ENCODE results near the gene RPL23. TPM values are rescaled to one million over a fixed set of nuclear protein-coding genes. Genes with fewer than 3 reads are reported as not detected.

RPL23 gene
- polyA plus RNA-seq, 1 experiment: 1,440 TPM

GRCh38 chr17:38852771-38853291 lies 690 bp downstream of the RPL23 start:
- CTCF ChIA-PET: interaction anchor here (1.4 to 1.5 kb wide), 2 partner anchors 16 to 24 kb away, joined by 3 to 4 read pairs; partner anchors contain the start of gene LASP1
- Histone ChIP-seq H3K4me3 (ENCODE audit: low read depth, low read length) (peak overlapping the region; percentile 61), H3K36me3 (ENCODE audit: control insufficient read depth, insufficient read depth, low read length) (peaks cover 6% of the 10 kb centered on the region), H3K27me3 (ENCODE audit: control insufficient read depth, insufficient read depth, low read length) (no peaks in the 10 kb centered on the region)
- DNase-seq (ENCODE audit: low read depth): no peak
- POLR2A ChIA-PET: interaction anchor here (0.6 kb wide), 2 partner anchors 18 to 34 kb away, joined by 3 to 10 read pairs; no protein-coding TSS in a partner anchor
- TF ChIP-seq, protein P1, sequence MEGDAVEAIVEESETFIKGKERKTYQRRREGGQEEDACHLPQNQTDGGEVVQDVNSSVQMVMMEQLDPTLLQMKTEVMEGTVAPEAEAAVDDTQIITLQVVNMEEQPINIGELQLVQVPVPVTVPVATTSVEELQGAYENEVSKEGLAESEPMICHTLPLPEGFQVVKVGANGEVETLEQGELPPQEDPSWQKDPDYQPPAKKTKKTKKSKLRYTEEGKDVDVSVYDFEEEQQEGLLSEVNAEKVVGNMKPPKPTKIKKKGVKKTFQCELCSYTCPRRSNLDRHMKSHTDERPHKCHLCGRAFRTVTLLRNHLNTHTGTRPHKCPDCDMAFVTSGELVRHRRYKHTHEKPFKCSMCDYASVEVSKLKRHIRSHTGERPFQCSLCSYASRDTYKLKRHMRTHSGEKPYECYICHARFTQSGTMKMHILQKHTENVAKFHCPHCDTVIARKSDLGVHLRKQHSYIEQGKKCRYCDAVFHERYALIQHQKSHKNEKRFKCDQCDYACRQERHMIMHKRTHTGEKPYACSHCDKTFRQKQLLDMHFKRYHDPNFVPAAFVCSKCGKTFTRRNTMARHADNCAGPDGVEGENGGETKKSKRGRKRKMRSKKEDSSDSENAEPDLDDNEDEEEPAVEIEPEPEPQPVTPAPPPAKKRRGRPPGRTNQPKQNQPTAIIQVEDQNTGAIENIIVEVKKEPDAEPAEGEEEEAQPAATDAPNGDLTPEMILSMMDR (IDR thresholded peaks at IDR 0.05; ENCODE audit: insufficient read depth, low read depth, low read length): no peak

DNA sequence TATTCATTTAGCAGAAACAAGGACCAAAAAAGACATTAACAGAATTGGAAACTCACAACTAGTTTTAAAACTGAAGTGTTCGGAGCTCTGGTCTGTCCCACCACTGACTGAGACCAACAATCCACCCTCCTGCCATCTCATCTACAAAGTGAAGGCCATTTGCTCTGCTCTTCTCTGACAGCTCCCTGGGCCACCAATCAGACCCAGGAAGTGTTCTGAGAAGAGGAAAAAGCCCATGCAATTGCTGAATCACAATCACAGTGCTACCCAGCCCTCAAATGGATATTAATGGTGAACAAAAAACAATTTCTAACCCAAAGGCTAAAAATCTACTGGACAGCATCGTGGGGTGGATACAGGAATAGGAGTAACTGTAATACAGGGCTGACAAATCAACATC lies 2.1 kb downstream of the RPL23 start:
- Histone ChIP-seq H3K4me3 (ENCODE audit: low read depth, low read length) (peak overlapping the region; percentile 61), H3K36me3 (ENCODE audit: control insufficient read depth, insufficient read depth, low read length) (peaks cover 9% of the 10 kb centered on the region), H3K27me3 (ENCODE audit: control insufficient read depth, insufficient read depth, low read length) (no peaks in the 10 kb centered on the region)
- CTCF ChIA-PET: no interaction called here
- POLR2A ChIA-PET: no interaction called here
- DNase-seq (ENCODE audit: low read depth): no peak
- TF ChIP-seq, protein P1 (IDR thresholded peaks at IDR 0.05; ENCODE audit: insufficient read depth, low read depth, low read length): no peak

DNA sequence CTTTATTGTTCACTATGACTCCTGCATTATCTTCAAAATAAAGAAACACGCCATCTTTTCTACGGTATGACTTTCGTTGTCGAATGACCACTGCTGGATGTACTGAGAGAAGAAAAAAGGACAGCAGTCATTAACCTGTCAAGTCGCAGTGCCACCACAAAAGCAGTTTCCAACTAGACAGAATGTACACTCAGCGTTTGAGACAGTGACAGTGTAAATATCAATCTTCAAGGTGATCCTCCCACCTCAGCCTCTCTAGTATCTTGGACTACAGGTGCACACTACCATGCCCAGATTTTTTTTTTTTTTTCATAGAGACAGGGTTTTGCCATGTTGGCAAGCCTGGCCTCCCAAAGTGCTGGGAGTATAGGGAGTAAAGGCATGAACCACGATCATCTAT lies 3.1 kb downstream of the RPL23 start:
- ChIA-PET POLR2A (no interaction called here), CTCF (no interaction called here)
- DNase-seq (ENCODE audit: low read depth): no peak
- no peaks in the 10 kb centered on the region for H3K27me3 ChIP-seq (ENCODE audit: control insufficient read depth, insufficient read depth, low read length)
- TF ChIP-seq, protein P1 (IDR thresholded peaks at IDR 0.05; ENCODE audit: insufficient read depth, low read depth, low read length): no peak
- H3K36me3 ChIP-seq (ENCODE audit: control insufficient read depth, insufficient read depth, low read length): peaks cover 9% of the 10 kb centered on the region
- no peak overlapping the region for H3K4me3 ChIP-seq (ENCODE audit: low read depth, low read length)

DNA sequence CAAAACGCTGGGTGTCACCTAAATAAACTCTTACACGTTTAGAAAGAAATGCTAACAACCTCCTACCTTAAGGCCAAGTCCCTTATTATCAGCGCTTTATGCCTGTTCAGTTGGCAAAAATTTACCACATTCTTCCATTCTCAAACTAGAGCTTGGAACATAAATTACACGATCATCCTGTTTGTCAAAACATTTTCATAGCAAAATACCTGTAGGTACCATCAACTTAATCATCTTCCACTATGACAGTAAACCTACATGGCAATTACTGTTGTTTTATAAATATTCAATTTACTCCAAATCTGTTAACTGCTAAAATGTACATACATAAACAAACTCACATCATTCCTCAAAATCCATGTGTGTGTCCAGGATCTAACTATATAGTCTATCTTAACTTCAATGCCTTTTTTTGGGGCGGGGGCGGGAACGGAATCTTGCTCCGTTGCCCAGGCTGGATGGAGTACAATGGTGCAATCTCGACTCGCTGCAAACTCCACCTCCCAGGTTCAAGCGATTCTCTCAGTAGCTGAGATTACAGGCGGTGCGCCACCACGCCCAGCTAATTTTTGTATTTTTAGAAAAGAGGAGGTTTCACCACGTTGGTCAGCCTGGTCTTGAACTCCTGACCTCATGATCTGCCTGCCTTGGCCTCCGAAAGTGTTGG lies 4.4 kb downstream of the RPL23 start:
- DNase-seq (ENCODE audit: low read depth): no peak
- TF ChIP-seq, protein P1 (IDR thresholded peaks at IDR 0.05; ENCODE audit: insufficient read depth, low read depth, low read length): no peak
- H3K27me3 ChIP-seq (ENCODE audit: control insufficient read depth, insufficient read depth, low read length): no peaks in the 10 kb centered on the region
- H3K4me3 ChIP-seq (ENCODE audit: low read depth, low read length): no peak overlapping the region
- ChIA-PET POLR2A (interaction anchor here (0.5 kb wide), 1 partner anchor 54 kb away, joined by 5 read pairs; no protein-coding TSS in a partner anchor), CTCF (interaction anchor here (1.3 kb wide), 1 partner anchor 11 kb away, joined by 4 read pairs; no protein-coding TSS in a partner anchor)
- H3K36me3 ChIP-seq (ENCODE audit: control insufficient read depth, insufficient read depth, low read length): peaks cover 9% of the 10 kb centered on the region

GRCh38 chr17:38848557-38848891 lies 5.0 kb downstream of the RPL23 start:
- Histone ChIP-seq H3K36me3 (ENCODE audit: control insufficient read depth, insufficient read depth, low read length) (peaks cover 9% of the 10 kb centered on the region), H3K4me3 (ENCODE audit: low read depth, low read length) (no peak overlapping the region), H3K27me3 (ENCODE audit: control insufficient read depth, insufficient read depth, low read length) (no peaks in the 10 kb centered on the region)
- no peak for DNase-seq (ENCODE audit: low read depth)
- ChIA-PET CTCF (interaction anchor here (0.7 to 1.3 kb wide), 2 partner anchors 10 to 304 kb away, joined by 3 to 4 read pairs; no protein-coding TSS in a partner anchor), POLR2A (interaction anchor here (0.5 kb wide), 1 partner anchor 54 kb away, joined by 5 read pairs; no protein-coding TSS in a partner anchor)
- TF ChIP-seq, protein P1 (IDR thresholded peaks at IDR 0.05; ENCODE audit: insufficient read depth, low read depth, low read length): no peak
